Hepatocyte (in vitro differentiated cells): Measurements from ENCODE around the gene SH3BP1.

ENCODE experiments used
- CTCF ChIP-seq: fragments of 200-600 bp; sonication (generic); IDR thresholded peaks from 2 replicates; pipeline ENCODE4 v1.5.1; 2016; ENCODE audit warnings: antibody characterized with exemption, mild to moderate bottlenecking; ENCODE audit not compliant: poor library complexity
- EZH2phosphoT487 ChIP-seq: fragments of 200-600 bp; sonication (generic); IDR thresholded peaks from one replicate; pipeline ENCODE4 v1.6.1; 2018; ENCODE audit warnings: antibody characterized with exemption, mild to moderate bottlenecking, low read depth, moderate library complexity; ENCODE audit not compliant: unreplicated experiment, severe bottlenecking

- TF ChIP-seq CTCF = no peak
- no peak for TF ChIP-seq EZH2phosphoT487
Observed at GRCh38 chr22:37674951-37675929, 35.8 kb downstream of the SH3BP1 start, which contains the start of gene LGALS1.
